Measurements from ENCODE around the gene LDLRAD4.

GRCh38 chr18:13246591-13246990, 28.0 kb downstream of the LDLRAD4 start:
- TF ChIP-seq STAT1 (IDR thresholded peaks at IDR 0.05; ENCODE audit: unreplicated experiment), result no peak
- TF ChIP-seq CTCF (conservative IDR thresholded peaks at IDR 0.05; ENCODE audit: low read depth in 2 of 2), result no peak
- no peak for TF ChIP-seq POLR2AphosphoS5 (IDR thresholded peaks at IDR 0.05; ENCODE audit: low read depth)

Data from GM23338 (cell line).